Kidney epithelial cell (primary cell): Measurements from ENCODE around the gene SLC2A10. TPM values are rescaled to one million over a fixed set of nuclear protein-coding genes. Genes with fewer than 3 reads are reported as not detected.

Source experiments
- DNase-seq: peaks from one replicate; pipeline ENCODE4 v3.0.0-alpha.2; 2010; ENCODE audit warnings: low read depth
- H3K27me3 ChIP-seq: 2 replicates; pipeline ENCODE4 v1.6.0; 2011; ENCODE audit warnings: low read length; ENCODE audit not compliant: control insufficient read depth, insufficient read depth
- H3K36me3 ChIP-seq: 2 replicates; pipeline ENCODE4 v1.5.1; 2011; ENCODE audit warnings: low read length; ENCODE audit not compliant: control insufficient read depth, insufficient read depth
- H3K4me3 ChIP-seq: 2 replicates; pipeline ENCODE4 v1.5.1; 2011; ENCODE audit warnings: low read depth, mild to moderate bottlenecking, control low read depth, low read length
- CTCF ChIP-seq: IDR thresholded peaks from 2 replicates; pipeline ENCODE4 v1.5.1; 2011; ENCODE audit warnings: mild to moderate bottlenecking, moderate library complexity, low read length, control low read depth, inconsistent platforms; ENCODE audit not compliant: insufficient read depth, poor library complexity, severe bottlenecking
- total RNA-seq: library from RNA; depleted of rRNA; stranded (reverse); fragments of >200 nt; gene quantifications from 2 replicates; pipeline ENCODE4 v1.2.3, GENCODE V29; 2015

SLC2A10 gene
- total RNA-seq, 1 donor from 2014 or later, result 11.9 TPM

GRCh38 chr20:46767127-46767761 lies 57.8 kb downstream of the SLC2A10 start:
- no peak for DNase-seq
- peak; percentile 73 for TF ChIP-seq CTCF
- H3K27me3 ChIP-seq, result no peaks in the 10 kb centered on the region
- H3K36me3 ChIP-seq, result no peaks in the 10 kb centered on the region
- no peak overlapping the region for H3K4me3 ChIP-seq

- DNase-seq, result no peak
These were observed 61.1 kb downstream of the SLC2A10 start for GRCh38 chr20:46770330-46771194.

GRCh38 chr20:46771195-46771588 lies 61.7 kb downstream of the SLC2A10 start:
- no peaks in the 10 kb centered on the region for H3K36me3 ChIP-seq
- DNase-seq, result no peak
- TF ChIP-seq CTCF, result no peak
- no peak overlapping the region for H3K4me3 ChIP-seq
- no peaks in the 10 kb centered on the region for H3K27me3 ChIP-seq

More at GRCh38 chr20:46770330-46771194, 61.1 kb downstream of the SLC2A10 start:
- Histone ChIP-seq H3K27me3 (no peaks in the 10 kb centered on the region), H3K36me3 (no peaks in the 10 kb centered on the region), H3K4me3 (no peak overlapping the region)
- TF ChIP-seq CTCF, result no peak

- no peak for DNase-seq
- H3K36me3 ChIP-seq, result no peaks in the 10 kb centered on the region
- H3K4me3 ChIP-seq, result no peak overlapping the region
- peak; percentile 7 for TF ChIP-seq CTCF
- H3K27me3 ChIP-seq, result no peaks in the 10 kb centered on the region
These were observed 63.5 kb downstream of the SLC2A10 start for GRCh38 chr20:46772901-46773300.

- Histone ChIP-seq H3K27me3 (no peaks in the 10 kb centered on the region), H3K4me3 (no peak overlapping the region), H3K36me3 (no peaks in the 10 kb centered on the region)
- DNase-seq, result no peak
- no peak for TF ChIP-seq CTCF
These were observed 64.2 kb downstream of the SLC2A10 start for GRCh38 chr20:46773680-46774079.
